Adrenal gland (tissue), 5 donors: ENCODE results near the gene HECA.

ENCODE experiments used
- POLR2A ChIP-seq, 2 donors: fragments of 450-650 bp; IDR thresholded peaks; one replicate each; pipeline ENCODE4 v1.6.1; 2017; ENCODE audit warnings: antibody characterized with exemption in 2 of 2, mild to moderate bottlenecking in 2 of 2, moderate library complexity in 1 of 2
- TF ChIP-seq, protein P1 (sequence below), 6 experiments: fragments of 450-650 bp in 4 of 6; fragments of 200-600 bp in 2 of 6; sonication (generic) in 1 of 6; IDR thresholded peaks; 1 replicate in 5 of 6; 2 replicates in 1 of 6; pipeline versions ENCODE4 v1.5.1 to v1.8.0; 2016 to 2021; ENCODE audit warnings: antibody characterized with exemption in 6 of 6, mild to moderate bottlenecking in 2 of 6, moderate library complexity in 1 of 6
- donor health status: DM: no; HTN: no; CAD: no.

DNA sequence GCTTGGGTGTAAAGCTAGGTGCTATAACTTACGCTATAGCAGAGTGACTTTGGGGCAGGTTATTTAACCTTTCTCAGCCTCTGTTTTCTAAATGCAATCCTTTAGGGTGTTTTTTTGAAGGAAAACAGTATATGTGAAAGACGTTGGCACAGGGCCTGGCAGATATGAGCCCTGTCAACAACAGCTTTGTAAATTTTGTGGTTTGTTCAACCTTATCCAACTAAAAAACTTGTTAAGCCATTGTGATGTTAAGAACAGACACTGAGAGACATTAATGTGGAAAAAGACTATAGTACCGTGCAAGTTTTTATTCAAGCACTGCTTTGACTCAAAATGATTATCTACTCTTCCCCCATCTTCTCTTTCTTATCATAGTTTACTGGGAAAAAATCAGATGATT lies 8.2 kb downstream of the HECA start:
- TF ChIP-seq, protein P1, sequence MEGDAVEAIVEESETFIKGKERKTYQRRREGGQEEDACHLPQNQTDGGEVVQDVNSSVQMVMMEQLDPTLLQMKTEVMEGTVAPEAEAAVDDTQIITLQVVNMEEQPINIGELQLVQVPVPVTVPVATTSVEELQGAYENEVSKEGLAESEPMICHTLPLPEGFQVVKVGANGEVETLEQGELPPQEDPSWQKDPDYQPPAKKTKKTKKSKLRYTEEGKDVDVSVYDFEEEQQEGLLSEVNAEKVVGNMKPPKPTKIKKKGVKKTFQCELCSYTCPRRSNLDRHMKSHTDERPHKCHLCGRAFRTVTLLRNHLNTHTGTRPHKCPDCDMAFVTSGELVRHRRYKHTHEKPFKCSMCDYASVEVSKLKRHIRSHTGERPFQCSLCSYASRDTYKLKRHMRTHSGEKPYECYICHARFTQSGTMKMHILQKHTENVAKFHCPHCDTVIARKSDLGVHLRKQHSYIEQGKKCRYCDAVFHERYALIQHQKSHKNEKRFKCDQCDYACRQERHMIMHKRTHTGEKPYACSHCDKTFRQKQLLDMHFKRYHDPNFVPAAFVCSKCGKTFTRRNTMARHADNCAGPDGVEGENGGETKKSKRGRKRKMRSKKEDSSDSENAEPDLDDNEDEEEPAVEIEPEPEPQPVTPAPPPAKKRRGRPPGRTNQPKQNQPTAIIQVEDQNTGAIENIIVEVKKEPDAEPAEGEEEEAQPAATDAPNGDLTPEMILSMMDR (IDR thresholded peaks at IDR 0.05) = no peak
- TF ChIP-seq POLR2A (IDR thresholded peaks at IDR 0.05) = no peak
